HCT116 (cell line): ENCODE results near the gene ALAS1. TPM values are rescaled to one million over a fixed set of nuclear protein-coding genes. Genes with fewer than 3 reads are reported as not detected.

Experiments
- ATAC-seq: fragments of 200-7000 bp; cut with Tn5 transposase; 2 replicates; pipeline ENCODE4 v1.9.1; 2020; ENCODE audit warnings: mild to moderate bottlenecking, moderate library complexity
- BruUV-seq: library from RNA; stranded (reverse); fragments of 400-500 nt; replicated peaks from 2 replicates; lab custom pipeline; 2021; lab: Mats Ljungman, UMichigan
- CTCF ChIA-PET: fragments of 300-600 bp; sonication (Branson Sonifier 250); formaldehyde crosslinking; loops from one replicate; lab custom pipeline; 2021; ENCODE audit warnings: antibody characterized with exemption; lab: Charles Lee
- POLR2A ChIA-PET: fragments of 300-600, 350-600 bp; sonication (Branson Sonifier 250); formaldehyde crosslinking; loops from one replicate; lab custom pipeline; 2021; ENCODE audit warnings: antibody characterized with exemption; lab: Charles Lee
- RAD21 ChIA-PET, 2 experiments: fragments of 300-600 bp; sonication (Branson Sonifier 250); formaldehyde crosslinking; loops; one replicate each; lab custom pipeline; 2023; ENCODE audit warnings: low total read pairs in 2 of 2; ENCODE audit not compliant: uncharacterized antibody in 2 of 2, unreplicated experiment in 2 of 2, low non-redundant PET in 1 of 2; lab: Charles Lee
- DNase-seq: peaks from one replicate; pipeline ENCODE4 v3.0.0-alpha.2; 2010; ENCODE audit warnings: low read depth, low spot score
- H2AFZ ChIP-seq: fragments of 200-600 bp; shearing (Covaris generic), sonication (generic); 2 replicates; pipeline ENCODE4 v1.6.1; 2017; ENCODE audit warnings: low read depth, mixed run types, mixed read lengths, antibody characterized with exemption, low read length; ENCODE audit not compliant: poor library complexity, severe bottlenecking
- H3K27ac ChIP-seq: 2 replicates; pipeline ENCODE4 v1.5.1; 2012; ENCODE audit warnings: low read depth, low read length
- H3K27me3 ChIP-seq: fragments of 200-600 bp; sonication (generic); 2 replicates; pipeline ENCODE4 v1.6.1; 2016; ENCODE audit warnings: mixed run types, low read length, mixed read lengths; ENCODE audit not compliant: insufficient read depth
- H3K36me3 ChIP-seq, 2 experiments: fragments of 200-500 bp in 1 of 2; fragments of 200-600 bp in 1 of 2; sonication (Bioruptor generic) in 1 of 2; sonication (generic) in 1 of 2; 2 replicates each; pipeline versions ENCODE4 v1.5.1 to v1.6.1; 2014 to 2016; ENCODE audit warnings: low read length in 2 of 2, inconsistent platforms in 1 of 2, mixed read lengths in 1 of 2, mixed run types in 1 of 2; ENCODE audit not compliant: insufficient read depth in 2 of 2, control insufficient read depth in 1 of 2
- H3K4me1 ChIP-seq, 2 experiments: fragments of 200-600 bp in 1 of 2; sonication (generic) in 1 of 2; 2 replicates each; pipeline versions ENCODE4 v1.5.1 to v1.6.1; 2012 to 2017; ENCODE audit warnings: low read length in 2 of 2, inconsistent platforms in 1 of 2, mild to moderate bottlenecking in 1 of 2, mixed read lengths in 1 of 2, mixed run types in 1 of 2, moderate library complexity in 1 of 2; ENCODE audit not compliant: insufficient read depth in 2 of 2, control insufficient read depth in 1 of 2
- H3K4me2 ChIP-seq: fragments of 200-600 bp; sonication (generic); 2 replicates; pipeline ENCODE4 v1.6.1; 2017; ENCODE audit warnings: mixed run types, low read length, mixed read lengths
- H3K4me3 ChIP-seq, 2 experiments: fragments of 200-600 bp in 1 of 2; sonication (generic) in 1 of 2; replicated peaks in 1 of 2; 2 replicates each; pipeline ENCODE4 v1.5.1; 2011 to 2016; ENCODE audit warnings: low read length in 2 of 2, control low read depth in 1 of 2, low read depth in 1 of 2, mild to moderate bottlenecking in 1 of 2, mixed read lengths in 1 of 2, mixed run types in 1 of 2
- H3K79me2 ChIP-seq: fragments of 200-600 bp; sonication (generic); 2 replicates; pipeline ENCODE4 v1.6.1; 2017; ENCODE audit warnings: mild to moderate bottlenecking, mixed run types, low read length, moderate library complexity, mixed read lengths; ENCODE audit not compliant: insufficient read depth
- H3K9ac ChIP-seq: fragments of 200-600 bp; sonication (generic); 2 replicates; pipeline ENCODE4 v1.6.1; 2016; ENCODE audit warnings: low read length, mixed read lengths
- H3K9me2 ChIP-seq: fragments of 200-600 bp; sonication (generic), shearing (Covaris generic); 2 replicates; pipeline ENCODE4 v1.6.1; 2017; ENCODE audit warnings: mixed run types, mild to moderate bottlenecking, moderate library complexity; ENCODE audit not compliant: insufficient read depth
- H3K9me3 ChIP-seq, 2 experiments: fragments of 200-500 bp in 1 of 2; fragments of 200-600 bp in 1 of 2; sonication (Bioruptor generic) in 1 of 2; sonication (generic) in 1 of 2; 2 replicates each; pipeline ENCODE4 v1.6.1; 2014 to 2017; ENCODE audit warnings: low read length in 2 of 2, mixed read lengths in 2 of 2, inconsistent platforms in 1 of 2, low read depth in 1 of 2, mild to moderate bottlenecking in 1 of 2, mixed run types in 1 of 2, moderate library complexity in 1 of 2; ENCODE audit not compliant: control insufficient read depth in 1 of 2, insufficient read depth in 1 of 2
- H4K20me1 ChIP-seq: fragments of 200-600 bp; sonication (generic), shearing (Covaris generic); 2 replicates; pipeline ENCODE4 v1.6.1; 2017; ENCODE audit warnings: mixed run types, mild to moderate bottlenecking, moderate library complexity; ENCODE audit not compliant: insufficient read depth
- CBX3 ChIP-seq: IDR thresholded peaks from 2 replicates; pipeline ENCODE4 v1.6.1; 2012; ENCODE audit warnings: low read depth
- CTCF ChIP-seq, 3 experiments: fragments of 200-600 bp in 1 of 3; sonication (generic) in 1 of 3; IDR thresholded peaks in 2 of 3; conservative IDR thresholded peaks in 1 of 3; 2 replicates each; pipeline ENCODE4 v1.5.1; 2012 to 2017; ENCODE audit warnings: low read depth in 2 of 3, low read length in 2 of 3, antibody characterized with exemption in 1 of 3, borderline replicate concordance in 1 of 3, control low read depth in 1 of 3, mild to moderate bottlenecking in 1 of 3, mixed read lengths in 1 of 3, mixed run types in 1 of 3, moderate library complexity in 1 of 3; ENCODE audit not compliant: insufficient read depth in 1 of 3
- EGR1 ChIP-seq: IDR thresholded peaks from 2 replicates; pipeline ENCODE4 v1.6.1; 2012; ENCODE audit warnings: low read depth
- ELF1 ChIP-seq: IDR thresholded peaks from 2 replicates; pipeline ENCODE4 v1.6.1; 2012; ENCODE audit warnings: low read depth, borderline replicate concordance
- EZH2 ChIP-seq: fragments of 200-600 bp; sonication (generic); IDR thresholded peaks from 2 replicates; pipeline ENCODE4 v1.6.1; 2017; ENCODE audit warnings: antibody characterized with exemption, mixed run types
- EZH2phosphoT487 ChIP-seq: fragments of 200-600 bp; IDR thresholded peaks from 2 replicates; pipeline ENCODE4 v1.6.1; 2018; ENCODE audit warnings: antibody characterized with exemption, borderline replicate concordance
- FOSL1 ChIP-seq: IDR thresholded peaks from 2 replicates; pipeline ENCODE4 v1.6.1; 2012; ENCODE audit warnings: low read depth
- JUND ChIP-seq: IDR thresholded peaks from 2 replicates; pipeline ENCODE4 v1.6.1; 2012
- POLR2A ChIP-seq: IDR thresholded peaks from 2 replicates; pipeline ENCODE4 v1.7.0; 2011; ENCODE audit warnings: borderline replicate concordance; ENCODE audit not compliant: insufficient read depth, insufficient read length; ENCODE audit errors: extremely low read depth
- POLR2AphosphoS5 ChIP-seq: IDR thresholded peaks from 2 replicates; pipeline ENCODE4 v1.6.1; 2011; ENCODE audit warnings: mild to moderate bottlenecking, low read depth, low read length, moderate library complexity
- RAD21 ChIP-seq: IDR thresholded peaks from 2 replicates; pipeline ENCODE4 v1.6.1; 2012; ENCODE audit warnings: low read depth, mild to moderate bottlenecking
- SIN3A ChIP-seq: IDR thresholded peaks from 2 replicates; pipeline ENCODE4 v1.6.1; 2012; ENCODE audit warnings: low read depth
- SP1 ChIP-seq: IDR thresholded peaks from 2 replicates; pipeline ENCODE4 v1.6.1; 2012; ENCODE audit warnings: low read depth
- SRF ChIP-seq: IDR thresholded peaks from 2 replicates; pipeline ENCODE4 v1.6.1; 2012; ENCODE audit warnings: low read depth
- TCF7L2 ChIP-seq: IDR thresholded peaks from 2 replicates; pipeline ENCODE4 v1.7.0; 2011; ENCODE audit warnings: borderline replicate concordance, inconsistent platforms; ENCODE audit not compliant: insufficient read depth, insufficient read length; ENCODE audit errors: extremely low read depth
- ZBTB33 ChIP-seq: IDR thresholded peaks from 2 replicates; pipeline ENCODE4 v1.6.1; 2011; ENCODE audit warnings: mild to moderate bottlenecking, low read length, moderate library complexity; ENCODE audit not compliant: insufficient replicate concordance; ENCODE audit errors: extremely low read depth
- ZFX ChIP-seq: fragments of 450-650 bp; IDR thresholded peaks from 2 replicates; pipeline ENCODE4 v1.6.1; 2017
- intact Hi-C: fragments of 100-400 bp; cut with micrococcal nuclease; formaldehyde crosslinking; loops from 2 replicates; pipeline ENCODE4 v1.10.0; 2022
- total RNA-seq: library from RNA; stranded (reverse); gene quantifications from one replicate; pipeline ENCODE4 v1.2.1, GENCODE V29; 2021; ENCODE audit not compliant: unreplicated experiment
- TF ChIP-seq, protein P1 (sequence below): IDR thresholded peaks from 2 replicates; pipeline ENCODE4 v1.6.1; 2012
- TF ChIP-seq, protein P2 (sequence below): IDR thresholded peaks from 2 replicates; pipeline ENCODE4 v1.6.1; 2012; ENCODE audit warnings: low read depth
- TF ChIP-seq, protein P3 (sequence below): IDR thresholded peaks from 2 replicates; pipeline ENCODE4 v1.6.1; 2012

The ALAS1 gene
- total RNA-seq, 1 experiment from 2014 or later = 74.0 TPM

GRCh38 chr3:52150357-52150756 is 47.6 kb upstream of the ALAS1 start:
- Histone ChIP-seq H3K9me3 (no peaks in the 10 kb centered on the region), H3K27ac (no peak overlapping the region), H3K79me2 (peaks cover 30% of the 10 kb centered on the region), H3K4me1 (peaks cover 8 to 17% of the 10 kb centered on the region in 2 experiments), H3K36me3 (peaks cover 10 to 12% of the 10 kb centered on the region in 2 experiments; a peak in 2 of 4 replicates), H2AFZ (no peak overlapping the region), H3K27me3 (no peaks in the 10 kb centered on the region), H3K9me2 (no peaks in the 10 kb centered on the region), H4K20me1 (no peaks in the 10 kb centered on the region; the same call in 1 of the 2 replicates), H3K4me3 (no peak overlapping the region), H3K4me2 (no peak overlapping the region), H3K9ac (no peak overlapping the region)
- ChIA-PET POLR2A (no interaction called here), CTCF (interaction anchor here (0.7 to 0.9 kb wide), 2 partner anchors 27 to 97 kb away, joined by 3 read pairs; no protein-coding TSS in a partner anchor), RAD21 (no interaction called here)
- no TSS peak for BruUV-seq
- intact Hi-C loops = loop anchor here (5.0 kb wide), 2 partner anchors 67 to 208 kb away; partner anchors contain the start of genes PARP3 and RRP9
- ATAC-seq = no peak
- DNase-seq = no peak
- TF ChIP-seq JUND = no peak
- TF ChIP-seq SP1 = no peak
- TF ChIP-seq, protein P1, sequence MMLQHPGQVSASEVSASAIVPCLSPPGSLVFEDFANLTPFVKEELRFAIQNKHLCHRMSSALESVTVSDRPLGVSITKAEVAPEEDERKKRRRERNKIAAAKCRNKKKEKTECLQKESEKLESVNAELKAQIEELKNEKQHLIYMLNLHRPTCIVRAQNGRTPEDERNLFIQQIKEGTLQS = no peak
- TF ChIP-seq ZBTB33 = no peak
- no peak for TF ChIP-seq RAD21
- TF ChIP-seq EZH2phosphoT487 = no peak
- TF ChIP-seq ELF1 = no peak
- no peak for TF ChIP-seq ZFX
- TF ChIP-seq FOSL1 = no peak
- TF ChIP-seq CBX3 = no peak
- TF ChIP-seq, protein P2, sequence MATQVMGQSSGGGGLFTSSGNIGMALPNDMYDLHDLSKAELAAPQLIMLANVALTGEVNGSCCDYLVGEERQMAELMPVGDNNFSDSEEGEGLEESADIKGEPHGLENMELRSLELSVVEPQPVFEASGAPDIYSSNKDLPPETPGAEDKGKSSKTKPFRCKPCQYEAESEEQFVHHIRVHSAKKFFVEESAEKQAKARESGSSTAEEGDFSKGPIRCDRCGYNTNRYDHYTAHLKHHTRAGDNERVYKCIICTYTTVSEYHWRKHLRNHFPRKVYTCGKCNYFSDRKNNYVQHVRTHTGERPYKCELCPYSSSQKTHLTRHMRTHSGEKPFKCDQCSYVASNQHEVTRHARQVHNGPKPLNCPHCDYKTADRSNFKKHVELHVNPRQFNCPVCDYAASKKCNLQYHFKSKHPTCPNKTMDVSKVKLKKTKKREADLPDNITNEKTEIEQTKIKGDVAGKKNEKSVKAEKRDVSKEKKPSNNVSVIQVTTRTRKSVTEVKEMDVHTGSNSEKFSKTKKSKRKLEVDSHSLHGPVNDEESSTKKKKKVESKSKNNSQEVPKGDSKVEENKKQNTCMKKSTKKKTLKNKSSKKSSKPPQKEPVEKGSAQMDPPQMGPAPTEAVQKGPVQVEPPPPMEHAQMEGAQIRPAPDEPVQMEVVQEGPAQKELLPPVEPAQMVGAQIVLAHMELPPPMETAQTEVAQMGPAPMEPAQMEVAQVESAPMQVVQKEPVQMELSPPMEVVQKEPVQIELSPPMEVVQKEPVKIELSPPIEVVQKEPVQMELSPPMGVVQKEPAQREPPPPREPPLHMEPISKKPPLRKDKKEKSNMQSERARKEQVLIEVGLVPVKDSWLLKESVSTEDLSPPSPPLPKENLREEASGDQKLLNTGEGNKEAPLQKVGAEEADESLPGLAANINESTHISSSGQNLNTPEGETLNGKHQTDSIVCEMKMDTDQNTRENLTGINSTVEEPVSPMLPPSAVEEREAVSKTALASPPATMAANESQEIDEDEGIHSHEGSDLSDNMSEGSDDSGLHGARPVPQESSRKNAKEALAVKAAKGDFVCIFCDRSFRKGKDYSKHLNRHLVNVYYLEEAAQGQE = no peak
- no peak for TF ChIP-seq TCF7L2
- TF ChIP-seq EZH2 = no peak
- no peak for TF ChIP-seq SIN3A
- TF ChIP-seq SRF = no peak
- no peak for TF ChIP-seq EGR1
- no peak for TF ChIP-seq POLR2A
- TF ChIP-seq, protein P3, sequence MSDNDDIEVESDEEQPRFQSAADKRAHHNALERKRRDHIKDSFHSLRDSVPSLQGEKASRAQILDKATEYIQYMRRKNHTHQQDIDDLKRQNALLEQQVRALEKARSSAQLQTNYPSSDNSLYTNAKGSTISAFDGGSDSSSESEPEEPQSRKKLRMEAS = no peak
- no peak for TF ChIP-seq CTCF (IDR thresholded peaks at IDR 0.05 in 2 of 3, conservative IDR thresholded peaks at IDR 0.05 in 1 of 3; ENCODE audit: borderline replicate concordance in 1 of 3, insufficient read depth in 1 of 3, low read depth in 2 of 3, low read length in 2 of 3)
- no peak for TF ChIP-seq POLR2AphosphoS5
